Muscle of back (tissue), 13 donors: ENCODE measurements around the gene DPH3. TPM values are rescaled to one million over a fixed set of nuclear protein-coding genes. Genes with fewer than 3 reads are reported as not detected.
"Not testable (repeated sequence)": the region's sequence is repeated elsewhere in the genome, so short reads cannot be mapped to it uniquely, and the experiment has no call there.

Experiments used
- DNase-seq, 3 donors: peaks; one replicate each; pipeline versions ENCODE4 v3.0.0 to v3.0.0-alpha.2; 2013
- long read RNA-seq, 9 donors: transcript quantifications; one replicate each; lab custom pipeline, GENCODE V29; 2026
- polyA plus RNA-seq, 10 donors: library from polyadenylated mRNA; unstranded; fragments of 120-200 nt; gene quantifications; one replicate each; pipeline ENCODE4 v1.2.1, GENCODE V29; 2013; ENCODE audit not compliant: insufficient read length in 10 of 10

DPH3 gene
- polyA plus RNA-seq, result 10 to 100 TPM; 22.1 to 30.1 (median 27.0) TPM
- long read RNA-seq, donor 1, transcript DPH3-202 (2 exons, 3,052 nt), result minor isoform, 5 of 13 reads
- long read RNA-seq, donor 1, transcript DPH3-204 (3 exons, 3,131 nt), result major isoform, 8 of 13 reads
- long read RNA-seq, donor 1, partial matches to known transcripts, result 0 of 13 reads
- long read RNA-seq, donor 1, other reads (novel, unspliced or antisense), result 0 of 13 reads
- long read RNA-seq, donor 2, transcript DPH3-204 (3 exons, 3,131 nt), result major isoform, 12 of 16 reads
- long read RNA-seq, donor 2, partial matches to known transcripts, result 0 of 16 reads
- long read RNA-seq, donor 2, other reads (novel, unspliced or antisense), result 0 of 16 reads
- long read RNA-seq, donor 3, result 0 reads
- long read RNA-seq, donor 4, transcript DPH3-202 (2 exons, 3,052 nt), result major isoform, 7 of 12 reads
- long read RNA-seq, donor 4, transcript DPH3-204 (3 exons, 3,131 nt), result minor isoform, 5 of 12 reads
- long read RNA-seq, donor 4, partial matches to known transcripts, result 0 of 12 reads
- long read RNA-seq, donor 4, other reads (novel, unspliced or antisense), result 0 of 12 reads
- long read RNA-seq, donor 5, transcript DPH3-202 (2 exons, 3,052 nt), result major isoform, 11 of 22 reads
- long read RNA-seq, donor 5, transcript DPH3-204 (3 exons, 3,131 nt), result major isoform, 11 of 22 reads
- long read RNA-seq, donor 5, partial matches to known transcripts, result 0 of 22 reads
- long read RNA-seq, donor 5, other reads (novel, unspliced or antisense), result 0 of 22 reads
- long read RNA-seq, donor 6, transcript DPH3-204 (3 exons, 3,131 nt), result minor isoform, 14 of 31 reads
- long read RNA-seq, donor 6, transcript DPH3-202 (2 exons, 3,052 nt), result major isoform, 16 of 31 reads
- long read RNA-seq, donor 6, partial matches to known transcripts, result 0 of 31 reads
- long read RNA-seq, donor 6, other reads (novel, unspliced or antisense), result 0 of 31 reads
- long read RNA-seq, donor 7, transcript DPH3-202 (2 exons, 3,052 nt), result major isoform, 7 of 13 reads
- long read RNA-seq, donor 7, transcript DPH3-204 (3 exons, 3,131 nt), result minor isoform, 6 of 13 reads
- long read RNA-seq, donor 7, partial matches to known transcripts, result 0 of 13 reads
- long read RNA-seq, donor 7, other reads (novel, unspliced or antisense), result 0 of 13 reads
- long read RNA-seq, donor 8, transcript DPH3-202 (2 exons, 3,052 nt), result major isoform, 12 of 22 reads
- long read RNA-seq, donor 8, transcript DPH3-204 (3 exons, 3,131 nt), result minor isoform, 10 of 22 reads
- long read RNA-seq, donor 8, partial matches to known transcripts, result 0 of 22 reads
- long read RNA-seq, donor 8, other reads (novel, unspliced or antisense), result 0 of 22 reads
- long read RNA-seq, donor 9, partial matches to known transcripts, result 0 of 3 reads
- long read RNA-seq, donor 9, other reads (novel, unspliced or antisense), result 0 of 3 reads

DNA sequence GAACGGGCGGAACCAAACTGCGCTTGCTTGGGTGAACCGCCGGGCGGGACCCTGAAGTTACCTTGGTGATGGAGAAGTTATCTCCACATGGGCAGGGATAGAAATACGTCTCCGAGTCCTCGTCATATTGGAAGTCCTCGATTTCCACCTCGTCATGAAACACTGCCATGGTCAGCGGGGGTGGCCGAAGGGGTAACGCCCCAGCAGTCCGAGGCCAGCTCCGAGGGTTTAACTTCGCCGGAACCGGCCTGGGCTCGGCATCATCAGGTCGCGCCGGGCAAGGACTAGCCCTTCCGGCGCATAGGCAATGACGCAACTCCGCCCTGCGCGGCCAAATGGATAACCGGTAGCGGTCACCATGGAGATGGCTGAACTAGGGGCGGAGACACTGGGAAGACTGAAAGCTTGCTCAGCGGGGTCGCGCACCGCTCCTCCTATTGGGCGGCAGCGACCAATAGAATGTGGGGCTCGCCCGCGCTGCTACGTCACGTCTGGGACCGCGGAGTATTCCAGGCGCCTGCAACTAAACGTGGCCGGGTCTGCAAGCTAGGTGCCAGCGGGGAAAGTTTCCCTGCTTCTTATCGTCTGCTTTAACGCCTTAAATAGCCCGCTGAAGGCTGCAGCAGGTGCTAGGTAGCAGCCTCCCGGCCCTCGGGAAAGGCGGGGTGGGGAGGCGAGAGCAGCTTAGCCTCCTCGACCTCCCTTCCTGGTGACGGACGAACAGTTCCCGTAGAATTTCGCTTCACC lies at the start of gene DPH3, which contains the start of gene OXNAD1:
DPH3 (minus strand) TSS at position 236 of the 747 bp plus-strand sequence; CDS start at position 169, 67 bp downstream.
OXNAD1 (plus strand) TSS at position 505 of the 747 bp plus-strand sequence. CDS start 5,741 bp downstream, outside the sequence.
- DNase-seq, result peak; percentile 100

DNA sequence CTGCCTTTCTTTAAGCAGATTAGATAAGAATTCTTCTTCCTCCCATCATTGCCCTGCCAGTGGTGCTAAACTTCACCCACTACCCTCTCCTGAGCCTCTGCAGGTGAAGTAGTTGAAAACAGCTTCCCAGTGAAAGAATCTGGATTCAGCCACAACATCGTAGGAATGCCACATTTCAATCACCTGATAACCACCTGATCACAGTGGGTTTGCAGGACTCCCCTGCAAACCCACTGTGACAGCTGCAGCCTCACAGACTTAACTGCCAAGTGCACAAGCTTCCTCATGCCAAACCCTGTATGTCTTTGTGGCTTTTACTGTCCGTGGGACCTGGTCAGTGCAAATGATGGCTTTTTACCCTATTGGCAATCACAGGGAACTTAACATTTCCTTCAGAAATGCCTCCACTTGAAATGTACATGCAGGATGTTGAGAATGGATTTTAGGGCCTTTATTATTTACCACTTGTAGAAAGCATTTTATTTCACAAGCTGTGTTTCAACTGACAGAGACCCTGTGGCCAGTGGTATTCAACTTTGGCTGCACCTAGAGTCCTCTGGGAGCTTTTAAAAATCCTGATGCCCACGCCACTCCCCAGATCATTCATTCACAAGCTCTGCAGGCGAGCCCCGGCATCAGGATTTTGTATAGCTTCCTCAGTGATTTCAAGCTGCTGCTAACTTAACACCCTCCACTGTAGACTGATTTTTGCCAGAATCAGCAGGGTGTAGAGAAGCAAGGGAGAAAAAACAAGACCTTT lies 49.3 kb upstream of the DPH3 start:
- DNase-seq, result no peak

DNA sequence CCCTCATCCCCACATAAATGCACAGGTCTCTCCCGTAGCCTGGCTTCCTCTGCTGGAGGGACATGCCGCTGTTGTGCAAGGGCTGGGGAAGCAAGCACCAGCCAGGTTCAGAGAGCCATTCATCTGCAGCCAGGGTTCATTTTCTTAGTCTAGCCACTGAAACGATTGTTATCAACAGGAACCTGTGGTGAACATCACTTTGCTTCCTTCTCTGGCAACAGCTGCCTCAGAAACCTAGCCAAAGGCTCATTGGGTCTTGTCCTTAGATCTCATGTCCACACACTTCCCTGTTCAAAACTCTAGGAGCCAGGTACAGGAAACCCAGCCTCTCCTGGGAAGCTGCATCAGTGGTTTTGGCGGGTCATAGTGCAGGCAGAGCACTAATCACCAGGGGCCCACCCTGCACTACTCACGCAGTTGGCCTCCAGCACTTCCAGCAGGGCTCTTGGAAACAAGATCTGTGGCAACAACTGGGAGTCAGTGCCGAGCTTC lies 47.3 kb upstream of the DPH3 start:
- no peak for DNase-seq

DNA sequence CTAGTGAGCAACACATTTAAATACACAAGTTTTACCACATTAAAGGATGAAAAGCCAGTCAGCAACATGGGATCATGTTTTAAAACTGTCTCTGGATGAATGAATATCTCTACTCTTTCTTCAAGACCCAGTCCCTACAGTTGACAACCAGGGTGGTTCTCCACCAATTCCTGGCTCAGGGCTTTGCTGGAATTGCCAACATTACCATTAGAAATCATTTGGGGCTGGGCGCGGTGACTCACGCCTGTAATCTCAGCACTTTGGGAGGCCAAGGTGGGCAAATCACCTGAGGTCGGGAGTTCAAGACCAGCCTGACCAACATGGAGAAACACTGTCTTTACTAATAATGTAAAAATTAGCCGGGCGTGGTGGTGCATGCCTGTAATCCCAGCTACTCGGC lies 45.7 kb upstream of the DPH3 start:
- not testable (repeated sequence) for DNase-seq

DNA sequence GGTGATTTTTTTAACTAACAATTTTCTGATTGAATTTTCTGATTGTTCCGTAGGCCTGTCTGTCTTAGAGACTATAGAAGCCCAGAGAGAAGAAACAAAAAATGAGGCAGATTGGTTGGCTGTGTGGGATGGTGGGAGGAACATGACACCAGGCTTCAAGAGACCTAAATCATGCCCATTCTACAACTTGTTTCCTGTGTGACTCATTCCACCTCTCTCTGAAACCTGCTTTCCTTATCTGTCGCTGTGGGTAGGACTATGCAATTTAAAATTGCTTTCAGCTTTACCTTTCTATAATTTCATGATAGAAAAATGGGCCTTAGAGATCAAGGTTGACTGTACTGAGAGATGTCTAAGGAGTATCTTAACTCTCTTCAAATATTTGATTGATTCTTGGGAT lies 44.8 kb upstream of the DPH3 start:
- no peak for DNase-seq

DNA sequence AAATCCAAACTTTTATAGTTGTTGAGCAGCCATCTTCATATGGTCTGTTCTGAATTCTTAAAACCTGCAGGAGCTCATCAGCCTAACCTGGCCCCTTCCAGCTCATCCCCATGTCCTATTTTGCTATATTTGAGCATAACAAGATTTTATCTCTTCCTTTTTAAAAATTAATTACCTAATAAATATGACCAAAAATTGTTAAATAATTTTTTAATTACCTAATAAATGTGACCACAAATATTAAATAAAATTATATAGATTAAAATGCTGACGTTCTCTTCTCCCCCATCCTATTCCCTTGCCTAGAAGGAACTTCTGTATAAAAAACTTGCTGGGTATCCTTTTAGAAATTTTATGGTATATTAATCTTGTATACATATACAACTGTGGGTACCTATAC lies 44.0 kb upstream of the DPH3 start:
- DNase-seq, result no peak

DNA sequence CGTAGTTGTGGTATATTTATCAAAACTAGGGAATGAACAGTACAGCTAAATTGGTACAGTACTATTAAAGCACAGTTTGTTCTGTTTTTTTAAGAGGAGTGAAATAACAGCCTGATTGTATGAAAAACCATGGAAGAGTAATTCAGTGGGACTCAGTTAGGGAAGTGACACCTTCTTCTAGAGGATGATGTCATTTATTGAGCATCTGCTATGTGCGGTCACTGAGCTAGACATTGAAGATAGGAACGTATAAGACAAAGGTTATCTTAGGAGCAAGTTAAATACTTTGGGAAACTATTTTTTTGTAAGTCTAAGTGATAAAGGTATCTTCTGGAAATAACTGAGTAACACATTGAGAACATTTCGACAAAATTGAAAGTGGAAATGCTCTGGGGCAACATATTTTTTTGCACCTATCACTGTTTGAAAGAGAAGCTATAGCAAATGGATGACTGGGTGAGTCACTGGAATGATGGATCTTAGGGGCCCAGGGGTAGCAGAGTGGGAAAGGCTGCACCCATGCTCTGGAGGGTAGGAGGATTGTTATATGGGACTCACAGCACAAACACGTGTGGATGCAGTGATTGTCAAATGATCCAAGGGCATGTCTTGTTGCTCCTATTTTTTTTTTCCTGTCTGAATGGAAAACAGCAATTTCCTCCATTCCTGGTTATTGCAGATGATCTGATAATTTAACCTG lies 43.2 kb upstream of the DPH3 start:
- no peak for DNase-seq

DNA sequence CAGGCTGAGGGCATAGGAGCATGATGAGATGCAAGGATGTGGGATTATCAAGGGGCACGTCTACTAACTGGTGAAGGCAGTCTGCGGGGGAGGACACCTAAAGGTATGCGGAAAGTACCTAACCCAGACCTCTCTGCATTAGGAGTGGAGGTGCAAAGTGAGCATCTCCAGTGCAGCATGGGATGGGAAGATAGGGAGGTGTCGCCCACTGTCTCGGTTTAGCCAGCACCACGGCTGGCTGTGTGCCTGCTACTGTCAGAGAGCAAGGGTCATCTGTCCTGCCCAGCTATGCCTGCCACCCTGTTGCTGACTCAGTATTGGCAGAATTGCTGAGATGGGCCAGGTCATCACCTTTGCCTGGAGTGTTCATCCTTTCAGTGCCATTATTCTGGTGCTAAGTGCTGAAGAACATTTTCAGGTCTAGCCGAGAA lies 40.4 kb upstream of the DPH3 start:
- no peak for DNase-seq

DNA sequence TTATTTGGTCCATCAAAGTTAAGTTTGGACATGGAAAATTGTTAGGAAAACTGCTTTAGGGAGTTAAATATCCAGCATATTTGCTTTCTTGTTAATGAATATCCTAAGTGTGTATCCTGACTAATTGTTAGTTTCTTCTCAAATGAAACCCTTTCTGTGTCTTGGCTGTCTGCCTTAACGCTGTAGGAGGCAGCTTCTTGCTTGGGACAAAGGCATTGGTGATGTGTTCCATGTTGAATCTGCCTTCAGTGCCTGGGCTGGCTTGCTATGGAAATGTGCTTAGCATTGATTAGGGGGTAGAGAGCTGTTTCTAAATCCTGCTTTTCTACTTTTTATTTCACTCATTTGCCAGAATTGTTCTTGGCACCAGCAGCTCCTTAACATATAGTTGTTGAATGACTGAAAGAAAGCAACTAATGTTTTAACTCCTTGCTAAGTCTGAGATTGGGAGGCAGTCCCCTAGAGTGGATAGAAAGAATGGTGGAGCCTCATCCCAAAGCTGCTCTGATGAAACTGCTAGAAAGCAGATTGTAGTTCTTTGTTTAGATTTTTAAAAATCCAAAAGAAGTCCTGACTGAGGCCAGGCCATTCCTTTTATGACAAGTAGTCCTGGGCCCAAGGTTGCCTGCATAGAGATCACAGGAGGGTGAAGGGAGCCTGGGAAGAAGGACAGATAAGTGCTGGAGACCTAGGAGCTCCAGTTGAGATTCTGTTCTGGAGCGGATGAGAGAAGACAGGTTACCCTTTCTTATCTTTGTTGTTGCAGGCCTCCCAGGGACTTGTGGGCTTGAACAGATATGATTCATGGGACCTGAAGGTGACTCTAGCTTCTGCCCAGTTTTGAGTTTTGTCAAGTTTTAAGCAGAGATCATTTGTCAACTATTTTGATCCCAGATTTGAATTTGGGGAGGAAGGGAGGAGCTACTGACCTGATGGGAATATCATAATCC lies 39.6 kb upstream of the DPH3 start:
- DNase-seq, result no peak

DNA sequence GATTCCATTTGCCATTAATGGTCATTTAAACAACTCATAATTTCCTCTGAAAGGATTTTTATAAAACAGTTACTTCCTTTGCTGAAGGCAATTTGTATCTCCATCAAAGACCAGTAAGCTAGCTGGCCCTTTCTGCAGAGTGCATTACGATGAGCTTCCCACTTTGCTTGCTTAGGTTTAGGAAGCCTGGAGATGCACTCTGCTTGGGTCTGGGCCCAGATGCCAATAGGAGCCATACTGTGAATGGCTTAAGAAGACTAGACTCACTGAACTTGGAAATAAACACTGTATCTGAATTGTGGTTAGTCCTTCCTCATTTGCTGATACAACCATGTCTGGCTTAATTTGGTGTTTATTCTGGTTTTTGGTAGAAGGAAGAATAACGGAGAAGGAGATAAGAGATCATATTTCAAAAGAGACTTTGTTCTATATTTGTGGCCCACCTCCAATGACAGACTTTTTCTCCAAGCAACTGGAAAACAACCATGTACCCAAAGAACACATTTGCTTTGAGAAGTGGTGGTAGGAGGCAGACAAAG lies 38.4 kb upstream of the DPH3 start:
- no peak for DNase-seq

DNA sequence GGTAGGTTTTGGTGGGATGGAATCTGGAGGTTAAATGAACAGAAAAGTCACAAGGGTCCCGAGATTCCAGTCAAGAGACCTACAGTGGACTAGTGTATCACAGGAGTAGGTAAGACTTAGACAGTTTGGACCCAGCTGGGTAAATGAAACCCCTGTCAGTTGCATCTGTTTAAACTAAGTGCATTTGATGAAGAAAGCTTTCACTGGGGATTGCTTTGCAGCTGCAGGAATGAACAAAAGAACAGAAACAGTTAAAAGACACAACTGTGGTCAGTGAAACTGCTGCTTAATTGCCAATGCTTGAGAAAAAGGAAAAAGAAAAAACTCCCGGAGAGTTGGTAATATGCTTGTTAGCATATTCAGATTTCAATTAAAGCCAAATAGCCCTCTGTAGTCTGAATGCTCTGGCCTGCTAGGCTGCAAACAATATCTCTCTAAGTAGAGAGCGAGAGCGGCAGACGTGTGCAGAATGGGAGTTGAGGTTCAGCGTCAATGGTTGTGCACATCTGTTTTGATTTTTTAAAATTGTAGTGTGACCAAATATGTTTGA lies 37.4 kb upstream of the DPH3 start:
- no peak for DNase-seq

DNA sequence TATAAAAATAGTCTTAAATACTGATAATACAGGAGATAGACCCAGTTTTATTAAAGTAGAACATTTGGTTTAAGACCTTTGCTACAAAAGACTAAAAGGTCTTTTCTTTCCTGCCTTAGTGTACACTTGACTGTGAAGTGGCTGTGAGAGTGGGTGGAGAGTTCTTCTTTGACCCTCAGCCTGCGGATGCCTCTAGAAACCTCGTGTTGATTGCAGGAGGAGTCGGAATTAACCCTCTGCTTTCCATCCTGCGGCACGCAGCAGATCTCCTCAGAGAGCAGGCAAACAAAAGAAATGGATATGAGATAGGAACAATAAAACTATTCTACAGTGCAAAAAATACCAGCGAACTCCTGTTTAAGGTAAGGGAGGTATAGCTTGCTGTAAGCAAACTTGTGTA lies 36.8 kb upstream of the DPH3 start:
- no peak for DNase-seq

DNA sequence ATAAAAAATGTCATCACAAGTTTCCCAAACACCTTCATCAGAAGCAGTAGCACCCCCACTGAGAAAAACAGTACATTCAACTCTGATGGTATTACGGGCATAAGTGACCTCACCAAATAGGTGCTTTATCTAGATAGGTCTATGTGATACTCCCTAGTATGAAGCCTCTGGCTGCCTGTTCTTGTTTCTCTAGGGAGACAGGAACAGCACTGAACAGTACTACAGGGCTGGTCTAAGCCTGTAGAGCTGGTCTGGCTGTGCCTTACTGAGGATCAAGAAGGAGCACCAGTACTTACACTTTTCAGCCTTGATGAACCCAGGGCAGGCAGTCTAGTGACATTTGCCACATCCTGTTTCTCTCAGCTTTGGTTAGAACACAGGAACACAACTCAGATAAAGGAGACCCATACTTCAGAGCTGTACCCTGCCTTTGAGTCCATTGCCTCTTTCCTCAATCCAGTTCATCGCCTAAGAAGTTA lies 36.2 kb upstream of the DPH3 start:
- DNase-seq, result no peak

DNA sequence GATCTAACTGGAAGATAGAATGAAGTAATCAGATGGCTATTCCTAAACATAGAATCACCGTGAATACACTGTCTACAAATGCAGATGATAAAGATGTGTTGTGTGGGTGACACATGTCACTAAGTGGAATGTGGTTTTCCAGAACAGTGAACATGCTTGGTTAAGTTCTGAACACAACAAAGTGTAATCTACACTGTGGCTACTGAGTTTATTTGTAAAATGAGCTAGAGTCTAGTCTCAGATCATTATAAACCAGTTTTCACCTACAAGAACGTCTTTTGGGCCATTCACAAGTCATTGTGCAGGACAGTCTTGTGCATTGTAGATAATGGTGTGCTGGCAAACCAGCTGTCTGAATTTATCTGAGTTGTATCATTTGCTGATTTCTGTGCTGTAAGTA lies 35.6 kb upstream of the DPH3 start:
- no peak for DNase-seq

DNA sequence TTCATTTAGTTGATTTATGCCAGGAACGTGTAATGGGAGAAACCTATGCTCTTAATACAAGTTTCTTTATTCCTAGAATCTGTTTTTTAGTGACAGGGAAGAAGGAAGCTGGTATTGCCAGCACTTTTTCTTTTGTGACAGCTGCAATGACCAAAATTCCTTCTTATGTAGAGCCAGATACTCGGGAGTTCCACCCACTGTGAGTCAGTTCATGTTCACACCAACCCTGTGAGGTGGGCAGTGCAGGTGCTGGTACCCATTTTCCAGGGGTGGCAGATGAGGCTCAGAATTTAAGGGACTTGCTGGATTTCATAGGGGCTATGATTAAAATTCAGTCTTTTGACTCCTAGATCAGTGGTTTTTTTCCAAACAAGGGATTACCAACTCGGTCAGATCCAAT lies 35.0 kb upstream of the DPH3 start:
- no peak for DNase-seq

DNA sequence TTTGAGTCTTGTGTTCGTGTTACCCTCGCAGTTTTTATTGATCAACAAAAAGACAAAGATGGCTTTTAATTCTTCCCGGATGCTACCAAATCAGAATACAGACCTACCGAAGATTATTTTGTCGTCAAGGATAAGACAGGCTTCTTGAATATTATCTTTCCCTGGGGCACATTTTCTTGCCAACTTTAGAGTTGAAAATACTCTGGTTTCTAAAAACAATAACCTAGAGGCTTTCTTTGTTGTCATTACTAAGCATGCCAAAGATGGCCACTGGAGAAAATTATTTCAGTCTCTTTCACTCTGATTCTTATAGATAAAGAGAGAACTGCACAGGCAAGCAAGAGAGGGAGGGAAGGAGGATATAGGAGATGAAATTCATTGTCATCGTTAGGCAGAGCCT lies 34.1 kb upstream of the DPH3 start:
- DNase-seq, result no peak
